ENCODE results near the gene SLCO1B1.
"Not testable (repeated sequence)": the region's sequence is repeated elsewhere in the genome, so short reads cannot be mapped to it uniquely, and the experiment has no call there.

SLCO1B1 gene

GRCh38 chr12:21130998-21131397 lies at the start of gene SLCO1B1:
TSS of gene SLCO1B1 (plus strand) at chr12:21131194. CDS start at chr12:21141575, 10,381 bp downstream.
- no peak within 1 kb of the TSS for H3K4me3 Mint-ChIP-seq
- no peaks in the 10 kb centered on the region for H3K4me1 Mint-ChIP-seq (ENCODE audit: low read depth)
- H3K27ac Mint-ChIP-seq: no peak within 1 kb of the TSS
- H3K9me3 Mint-ChIP-seq: no peaks in the 10 kb centered on the region
- no peaks in the 10 kb centered on the region for H3K27me3 Mint-ChIP-seq
- H3K36me3 Mint-ChIP-seq (ENCODE audit: low read depth): no peaks in the 10 kb centered on the region

DNA sequence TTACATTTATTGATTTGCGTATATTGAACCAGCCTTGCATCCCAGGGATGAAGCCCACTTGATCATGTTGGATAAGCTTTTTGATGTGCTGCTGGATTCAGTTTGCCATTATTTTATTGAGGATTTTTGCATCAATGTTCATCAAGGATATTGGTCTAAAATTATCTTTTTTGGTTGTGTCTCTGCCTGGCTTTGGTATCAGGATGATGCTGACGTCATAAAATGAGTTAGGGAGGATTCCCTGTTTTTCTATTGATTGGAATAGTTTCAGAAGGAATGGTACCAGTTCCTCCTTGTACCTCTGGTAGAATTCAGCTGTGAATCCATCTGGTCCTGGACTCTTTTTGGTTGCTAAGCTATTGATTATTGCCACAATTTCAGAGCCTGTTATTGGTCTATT lies 46.2 kb upstream of the SLCO1B1 start:
- H3K36me3 Mint-ChIP-seq (ENCODE audit: low read depth); H3K27ac Mint-ChIP-seq; H3K4me3 Mint-ChIP-seq; H3K27me3 Mint-ChIP-seq; H3K4me1 Mint-ChIP-seq (ENCODE audit: low read depth): not testable (repeated sequence)
- peaks cover 11% of the 10 kb centered on the region for H3K9me3 Mint-ChIP-seq

DNA sequence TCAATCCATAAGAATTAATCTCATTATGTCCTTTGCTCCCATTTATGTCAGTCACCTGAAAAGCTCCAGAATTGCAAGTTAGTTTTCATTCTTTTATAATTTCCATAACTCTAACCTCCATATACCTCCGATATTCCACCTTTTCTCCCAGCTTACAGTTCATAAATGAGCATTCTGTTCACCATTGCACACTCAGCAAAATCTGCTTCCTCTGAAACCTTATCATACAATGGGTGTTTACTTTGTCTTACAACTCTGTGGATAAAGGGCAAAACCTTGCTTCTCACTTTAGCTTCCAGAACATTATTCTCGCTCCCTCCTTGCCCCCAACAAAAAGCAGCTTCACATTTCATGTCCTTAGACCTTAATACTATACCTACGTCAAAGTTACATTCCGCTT lies 19.3 kb upstream of the SLCO1B1 start:
- Mint-ChIP-seq H3K27me3 (no peaks in the 10 kb centered on the region), H3K36me3 (ENCODE audit: low read depth) (no peaks in the 10 kb centered on the region), H3K4me3 (no peak overlapping the region), H3K9me3 (peaks cover 6% of the 10 kb centered on the region), H3K27ac (no peak overlapping the region), H3K4me1 (ENCODE audit: low read depth) (no peaks in the 10 kb centered on the region)

- Mint-ChIP-seq H3K27me3 (no peaks in the 10 kb centered on the region), H3K36me3 (ENCODE audit: low read depth) (no peaks in the 10 kb centered on the region), H3K27ac (no peak overlapping the region), H3K9me3 (peaks cover 13% of the 10 kb centered on the region), H3K4me1 (ENCODE audit: low read depth) (no peaks in the 10 kb centered on the region), H3K4me3 (no peak overlapping the region)
Observed at GRCh38 chr12:21113266-21113665, 17.7 kb upstream of the SLCO1B1 start.

- H3K36me3 Mint-ChIP-seq (ENCODE audit: low read depth): no peaks in the 10 kb centered on the region
- peaks cover 8% of the 10 kb centered on the region for H3K9me3 Mint-ChIP-seq
- no peak overlapping the region for H3K27ac Mint-ChIP-seq
Observed at GRCh38 chr12:21117995-21118394, 13.0 kb upstream of the SLCO1B1 start.

GRCh38 chr12:21118760-21119159 lies 12.2 kb upstream of the SLCO1B1 start:
- Mint-ChIP-seq H3K27ac (no peak overlapping the region), H3K36me3 (ENCODE audit: low read depth) (no peaks in the 10 kb centered on the region), H3K27me3 (no peaks in the 10 kb centered on the region), H3K4me3 (no peak overlapping the region), H3K4me1 (ENCODE audit: low read depth) (no peaks in the 10 kb centered on the region), H3K9me3 (peaks cover 7% of the 10 kb centered on the region)

More at GRCh38 chr12:21117995-21118394, 13.0 kb upstream of the SLCO1B1 start:
- Mint-ChIP-seq H3K4me3 (no peak overlapping the region), H3K27me3 (no peaks in the 10 kb centered on the region), H3K4me1 (ENCODE audit: low read depth) (no peaks in the 10 kb centered on the region)

- Mint-ChIP-seq H3K4me1 (ENCODE audit: low read depth) (no peaks in the 10 kb centered on the region), H3K27me3 (no peaks in the 10 kb centered on the region), H3K36me3 (ENCODE audit: low read depth) (no peaks in the 10 kb centered on the region), H3K9me3 (no peaks in the 10 kb centered on the region), H3K4me3 (no peak overlapping the region), H3K27ac (no peak overlapping the region)
Observed at GRCh38 chr12:21129351-21129750, 1.6 kb upstream of the SLCO1B1 start.

DNA sequence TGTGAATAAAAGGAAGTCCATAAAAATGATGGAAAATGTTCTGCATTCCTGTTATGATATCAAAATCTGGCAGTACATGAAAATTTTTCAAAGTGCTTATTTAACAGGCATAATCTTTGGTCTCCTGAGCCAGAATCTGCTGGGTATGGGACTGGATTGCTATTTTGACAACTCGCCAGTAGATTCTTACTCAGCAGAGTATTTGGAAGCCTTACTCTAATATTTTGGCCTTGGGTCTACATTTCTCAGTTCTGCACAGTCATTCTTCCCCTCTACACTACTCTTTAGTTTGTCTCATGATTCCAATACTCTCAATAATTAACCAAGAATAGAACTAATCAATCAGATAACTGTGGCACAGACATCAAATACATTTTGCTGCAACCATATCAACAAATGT lies 1.1 kb upstream of the SLCO1B1 start:
- Mint-ChIP-seq H3K4me1 (ENCODE audit: low read depth) (no peaks in the 10 kb centered on the region), H3K4me3 (no peak overlapping the region), H3K27me3 (no peaks in the 10 kb centered on the region), H3K27ac (no peak overlapping the region), H3K36me3 (ENCODE audit: low read depth) (no peaks in the 10 kb centered on the region), H3K9me3 (no peaks in the 10 kb centered on the region)

DNA sequence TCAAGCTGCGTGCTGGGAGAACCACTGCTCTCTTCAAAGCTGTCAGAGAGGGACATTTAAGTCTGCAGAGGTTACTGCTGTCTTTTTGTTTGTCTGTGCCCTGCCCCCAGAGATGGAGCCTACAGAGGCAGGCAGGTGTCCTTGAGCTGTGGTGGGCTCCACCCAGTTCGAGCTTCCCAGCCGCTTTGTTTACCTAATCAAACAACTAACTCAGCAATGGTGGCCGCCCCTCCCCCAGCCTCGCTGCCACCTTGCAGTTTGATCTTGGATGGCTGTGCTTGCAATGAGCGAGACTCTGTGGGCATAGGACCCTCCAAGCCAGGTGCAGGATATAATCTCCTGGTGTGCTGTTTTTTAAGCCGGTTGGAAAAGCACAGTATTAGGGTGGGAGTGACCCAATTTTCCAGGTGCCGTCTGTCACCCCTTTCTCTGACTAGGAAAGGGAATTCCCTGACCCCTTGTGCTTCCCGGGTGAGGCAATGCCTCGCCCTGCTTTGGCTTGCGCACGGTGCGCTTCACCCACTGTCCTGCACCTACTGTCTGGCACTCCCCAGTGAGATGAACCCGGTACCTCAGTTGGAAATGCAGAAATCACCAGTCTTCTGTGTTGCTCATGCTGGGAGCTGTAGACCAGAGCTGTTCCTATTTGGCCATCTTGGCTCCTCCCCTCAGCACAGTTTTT lies 6.5 kb downstream of the SLCO1B1 start:
- H3K4me1 Mint-ChIP-seq (ENCODE audit: low read depth); H3K36me3 Mint-ChIP-seq (ENCODE audit: low read depth); H3K27ac Mint-ChIP-seq; H3K9me3 Mint-ChIP-seq; H3K27me3 Mint-ChIP-seq; H3K4me3 Mint-ChIP-seq: not testable (repeated sequence)

DNA sequence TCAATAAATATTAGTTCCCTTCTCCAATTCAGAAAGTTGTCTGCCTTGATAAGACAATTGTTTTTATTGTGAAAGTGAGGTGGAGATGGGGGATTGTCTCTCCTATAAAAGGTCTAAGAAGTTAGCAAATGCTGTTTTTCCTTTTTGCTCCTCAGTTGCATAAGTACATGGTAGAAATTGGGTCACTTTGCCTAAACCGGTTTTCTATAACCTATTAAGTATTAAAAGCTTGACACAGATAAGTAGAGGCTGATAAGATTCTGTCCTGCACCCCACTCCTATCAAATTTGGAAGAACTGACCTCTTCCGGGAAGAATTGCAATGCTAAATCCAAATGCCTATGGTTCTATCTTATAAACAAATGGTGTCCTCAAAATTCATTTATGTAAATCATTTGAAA lies 7.0 kb downstream of the SLCO1B1 start:
- H3K36me3 Mint-ChIP-seq (ENCODE audit: low read depth): no peaks in the 10 kb centered on the region
- no peaks in the 10 kb centered on the region for H3K4me1 Mint-ChIP-seq (ENCODE audit: low read depth)
- no peak overlapping the region for H3K4me3 Mint-ChIP-seq
- H3K27me3 Mint-ChIP-seq: no peaks in the 10 kb centered on the region
- peaks cover 3% of the 10 kb centered on the region for H3K9me3 Mint-ChIP-seq
- no peak overlapping the region for H3K27ac Mint-ChIP-seq

GRCh38 chr12:21144309-21144708 lies 13.3 kb downstream of the SLCO1B1 start:
- no peak overlapping the region for H3K4me3 Mint-ChIP-seq
- no peak overlapping the region for H3K27ac Mint-ChIP-seq
- H3K36me3 Mint-ChIP-seq (ENCODE audit: low read depth): no peaks in the 10 kb centered on the region
- no peaks in the 10 kb centered on the region for H3K27me3 Mint-ChIP-seq
- H3K4me1 Mint-ChIP-seq (ENCODE audit: low read depth): no peaks in the 10 kb centered on the region
- H3K9me3 Mint-ChIP-seq: no peaks in the 10 kb centered on the region

- H3K27ac Mint-ChIP-seq; H3K4me1 Mint-ChIP-seq (ENCODE audit: low read depth); H3K9me3 Mint-ChIP-seq; H3K36me3 Mint-ChIP-seq (ENCODE audit: low read depth); H3K4me3 Mint-ChIP-seq; H3K27me3 Mint-ChIP-seq: not testable (repeated sequence)
Observed at GRCh38 chr12:21149861-21150260, 18.9 kb downstream of the SLCO1B1 start.

- Mint-ChIP-seq H3K27me3 (no peaks in the 10 kb centered on the region), H3K4me3 (no peak overlapping the region), H3K9me3 (no peaks in the 10 kb centered on the region), H3K4me1 (ENCODE audit: low read depth) (no peaks in the 10 kb centered on the region), H3K27ac (no peak overlapping the region), H3K36me3 (ENCODE audit: low read depth) (no peaks in the 10 kb centered on the region)
Observed at GRCh38 chr12:21151184-21151583, 20.2 kb downstream of the SLCO1B1 start.

- Mint-ChIP-seq H3K9me3 (no peaks in the 10 kb centered on the region), H3K27me3 (no peaks in the 10 kb centered on the region), H3K36me3 (ENCODE audit: low read depth) (no peaks in the 10 kb centered on the region), H3K4me1 (ENCODE audit: low read depth) (no peaks in the 10 kb centered on the region), H3K27ac (no peak overlapping the region), H3K4me3 (no peak overlapping the region)
Observed at GRCh38 chr12:21155522-21156351, 24.7 kb downstream of the SLCO1B1 start.

GRCh38 chr12:21165048-21165447 lies 34.1 kb downstream of the SLCO1B1 start:
- H3K4me1 Mint-ChIP-seq (ENCODE audit: low read depth): no peaks in the 10 kb centered on the region
- no peak overlapping the region for H3K27ac Mint-ChIP-seq
- H3K27me3 Mint-ChIP-seq: no peaks in the 10 kb centered on the region
- no peaks in the 10 kb centered on the region for H3K9me3 Mint-ChIP-seq
- H3K4me3 Mint-ChIP-seq: no peak overlapping the region
- no peaks in the 10 kb centered on the region for H3K36me3 Mint-ChIP-seq (ENCODE audit: low read depth)

Data from stimulated activated naive CD8-positive, alpha-beta T cell treated with anti-CD3 and anti-CD28 coated beads, Interleukin-15, Interleukin-2, amounts not matched to agents 100 ng/mL and 50 ng/mL, for 24 hours (primary cell).